HG02970 (cell line): ENCODE measurements around the gene IL22.
"Not testable (repeated sequence)": the region's sequence is repeated elsewhere in the genome, so short reads cannot be mapped to it uniquely, and the experiment has no call there.

Experiments
- ATAC-seq: cut with Tn5 transposase; IDR thresholded peaks from one replicate; pipeline ENCODE4 v1.9.1; 2021; ENCODE audit warnings: mild to moderate bottlenecking, moderate library complexity, moderate number of reproducible peaks; ENCODE audit not compliant: unreplicated experiment, low FRiP score

The IL22 gene

DNA sequence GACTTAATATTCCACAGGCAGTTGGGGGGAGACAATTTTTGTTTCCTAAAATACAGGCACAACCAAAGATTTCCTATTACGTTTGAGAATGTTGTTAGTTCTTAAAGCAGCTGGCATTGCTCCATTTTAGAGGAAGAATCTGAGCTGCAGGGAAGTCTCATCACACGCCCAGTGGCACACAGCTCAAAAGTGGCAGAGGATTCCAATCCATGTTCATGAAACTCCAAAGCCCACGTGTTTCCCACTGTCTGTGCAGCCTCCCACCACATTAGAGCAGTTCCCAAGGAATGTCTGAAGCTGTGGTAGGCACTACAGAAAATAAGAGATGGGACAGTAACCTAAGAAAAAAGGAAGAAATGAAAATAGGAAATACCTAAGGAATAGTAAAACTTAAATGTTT, 21.7 kb downstream of the IL22 start:
- ATAC-seq: no peak

DNA sequence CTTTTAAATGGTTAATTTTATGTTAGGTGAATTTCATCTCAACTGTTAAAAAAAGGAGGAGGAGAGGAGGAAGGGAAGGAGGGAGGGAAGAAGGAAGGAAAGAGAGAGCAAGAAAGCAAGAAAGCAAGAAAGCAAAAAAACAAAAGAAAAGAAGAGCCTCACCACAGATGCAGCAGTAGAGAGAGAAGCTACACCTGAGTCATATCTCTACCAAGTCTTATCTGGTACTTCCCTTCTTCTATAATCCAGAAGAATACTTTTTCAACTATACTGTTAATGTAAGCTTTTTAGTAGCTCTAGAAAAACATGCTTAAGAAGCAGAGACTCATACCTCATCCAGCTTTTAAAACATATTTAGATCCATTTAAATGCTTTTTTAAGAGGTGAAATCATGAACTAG, 22.2 kb downstream of the IL22 start:
- no peak for ATAC-seq

DNA sequence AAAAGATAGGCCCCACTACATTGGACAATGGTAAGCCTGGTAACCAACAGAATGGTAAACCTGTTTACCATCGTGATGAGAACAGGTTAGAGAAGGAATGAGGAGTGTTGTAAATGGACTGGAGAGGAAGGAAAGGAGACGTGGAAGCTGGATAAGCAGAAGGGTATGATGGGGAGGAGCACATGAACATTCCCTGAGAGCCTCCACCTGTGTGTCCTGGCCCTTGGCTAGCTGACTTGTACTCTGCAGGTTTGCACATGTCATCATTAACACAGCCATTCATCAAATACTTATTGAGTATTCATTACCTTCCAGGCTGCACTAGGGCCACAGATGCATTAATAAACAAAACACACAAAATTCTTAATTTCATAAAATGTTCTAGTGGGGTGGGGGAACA, 23.4 kb downstream of the IL22 start:
- ATAC-seq: no peak

DNA sequence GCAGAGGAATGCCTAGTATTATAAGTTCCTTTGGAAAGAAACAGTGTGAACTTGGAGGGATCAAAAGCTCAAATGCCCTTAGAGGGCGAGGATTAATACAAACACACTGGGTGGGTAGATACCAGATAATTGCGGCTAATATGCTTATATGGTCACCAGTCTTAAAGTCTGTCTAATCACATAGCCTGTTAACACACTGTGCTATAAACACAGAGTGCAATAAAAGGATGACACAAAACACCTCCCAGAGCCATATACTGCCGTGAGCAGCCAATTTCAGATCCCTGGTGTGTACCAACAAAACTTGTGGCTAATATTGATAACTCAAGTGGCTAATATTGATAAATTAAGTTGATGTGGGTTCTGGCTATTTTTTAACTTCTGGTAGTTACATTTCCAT, 26.0 kb downstream of the IL22 start:
- no peak for ATAC-seq

DNA sequence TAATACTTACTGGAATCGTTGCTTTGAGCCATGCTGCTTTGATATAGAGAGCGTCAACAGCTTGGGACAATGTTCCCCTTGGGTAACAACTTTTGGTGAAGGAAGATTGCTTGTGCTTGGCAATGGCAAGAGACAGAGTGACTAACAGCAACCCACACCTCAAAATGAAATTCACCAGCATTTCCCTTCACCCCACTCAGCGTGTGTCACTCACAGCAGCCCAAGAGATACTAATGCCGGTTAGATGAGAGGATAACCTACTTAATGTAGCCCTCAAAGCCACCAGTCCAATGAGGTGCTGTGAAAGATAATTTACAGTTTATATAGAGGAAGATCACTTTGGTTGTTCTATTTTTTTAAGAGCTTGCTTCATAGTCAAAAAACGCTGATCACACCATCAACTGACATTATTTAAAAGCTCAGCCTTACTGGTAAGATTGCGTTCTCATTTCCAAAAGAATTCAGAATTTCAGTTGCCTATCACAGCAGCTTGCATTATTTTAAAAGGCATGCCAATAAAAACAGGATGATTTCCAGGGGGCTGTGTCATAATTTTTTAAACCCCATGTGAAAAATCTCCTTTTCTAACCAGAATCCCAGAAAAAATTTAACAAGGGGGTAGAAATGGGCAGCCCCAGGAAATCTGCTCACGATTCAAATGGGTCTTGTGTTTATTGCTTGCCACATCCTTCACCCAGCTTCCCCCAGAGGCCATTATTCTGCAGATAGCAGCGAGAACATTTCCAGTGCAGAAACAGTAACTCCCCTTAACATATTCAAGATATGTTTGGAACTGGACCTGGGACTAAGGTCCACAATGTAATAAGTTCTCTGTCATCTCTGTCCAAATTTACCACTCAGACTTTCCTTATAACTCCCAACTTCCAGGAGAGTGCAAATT, 27.6 kb downstream of the IL22 start, which contains the start of gene IL26:
IL26 (minus strand) TSS at position 235 of the 901 bp plus-strand sequence; CDS start at position 181, 54 bp downstream.
- no peak for ATAC-seq

DNA sequence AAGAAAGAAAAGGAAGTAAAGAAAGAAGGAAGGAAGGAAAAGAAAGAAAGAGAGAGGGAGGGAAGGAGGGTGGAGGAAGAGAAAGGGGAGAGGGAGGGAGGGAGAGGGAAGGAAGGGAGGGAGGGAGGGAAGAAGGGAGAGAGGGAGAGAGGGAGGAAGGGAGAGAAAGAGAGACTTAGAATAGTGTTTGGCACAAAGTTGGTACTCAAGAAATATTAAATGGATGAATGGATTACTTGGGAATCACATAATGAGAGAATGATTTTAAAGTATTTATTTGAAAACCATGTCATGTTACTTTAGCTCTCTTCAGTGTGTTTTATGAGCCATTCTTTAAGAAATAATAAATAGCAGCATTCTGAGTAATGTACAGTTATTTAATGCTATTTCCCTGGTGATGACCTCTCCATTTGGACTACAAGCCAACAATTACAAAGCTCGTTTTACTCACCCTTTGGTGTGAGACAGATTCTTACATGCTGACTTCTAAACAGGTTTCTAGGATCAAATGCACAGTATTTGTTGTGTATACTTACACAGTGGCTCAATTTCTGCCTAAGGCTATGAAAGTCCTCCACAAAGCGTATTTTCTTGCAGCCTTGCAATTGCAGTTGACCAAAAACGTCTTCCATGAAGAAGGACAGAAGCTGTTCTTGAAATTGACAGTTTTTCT, 28.7 kb downstream of the IL22 start:
- no peak for ATAC-seq

DNA sequence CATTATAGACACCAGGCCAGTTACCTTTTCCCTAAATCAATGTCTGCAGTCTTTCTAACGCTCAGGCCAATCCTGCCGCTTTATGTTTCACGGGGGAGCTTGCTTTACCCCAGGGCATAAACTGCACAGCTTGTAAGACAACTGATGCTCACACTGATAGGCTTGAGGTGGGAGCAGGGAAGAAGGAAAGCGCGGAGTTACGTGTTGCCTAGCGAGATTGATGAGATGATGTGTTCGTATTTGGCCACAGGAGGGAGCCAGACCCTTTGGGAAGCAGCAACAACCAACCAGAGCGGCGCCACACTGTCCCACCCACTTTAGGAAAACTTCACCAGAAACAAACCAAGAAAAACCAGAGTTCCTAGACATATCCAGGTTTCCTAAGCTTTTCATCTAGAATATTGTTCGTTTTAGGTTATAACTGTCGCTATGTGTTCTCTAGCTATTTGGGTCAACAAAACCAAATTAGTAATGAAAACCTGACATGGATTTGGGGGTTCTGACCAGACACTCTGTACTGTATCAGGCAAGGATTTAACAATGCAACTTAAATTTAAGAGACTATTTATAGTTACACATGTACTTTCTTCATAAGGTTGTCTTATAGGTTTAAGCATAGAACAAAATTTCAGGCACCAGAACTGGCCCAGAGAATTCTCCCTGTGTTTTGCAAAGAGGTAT, 30.2 kb downstream of the IL22 start:
- peak; percentile 76 for ATAC-seq

DNA sequence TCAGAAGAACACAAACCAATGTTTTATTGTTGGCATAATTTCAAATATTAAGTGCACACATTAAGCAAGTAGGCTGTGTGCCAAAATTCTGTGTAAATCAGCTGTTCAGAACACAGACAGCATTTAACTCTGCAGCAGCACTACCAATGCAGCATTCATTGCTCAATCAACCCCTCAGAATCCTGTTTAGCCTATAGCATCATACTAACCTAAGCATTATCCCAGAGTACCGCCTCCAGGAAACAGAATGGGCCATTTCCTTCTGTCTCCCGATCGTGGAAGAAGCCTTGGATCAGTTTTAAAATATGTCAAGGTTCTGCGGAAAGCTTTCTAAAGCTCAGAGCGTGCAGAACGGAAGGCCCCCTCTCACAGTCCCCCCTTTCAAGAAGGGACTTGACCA, 31.1 kb downstream of the IL22 start:
- no peak for ATAC-seq

DNA sequence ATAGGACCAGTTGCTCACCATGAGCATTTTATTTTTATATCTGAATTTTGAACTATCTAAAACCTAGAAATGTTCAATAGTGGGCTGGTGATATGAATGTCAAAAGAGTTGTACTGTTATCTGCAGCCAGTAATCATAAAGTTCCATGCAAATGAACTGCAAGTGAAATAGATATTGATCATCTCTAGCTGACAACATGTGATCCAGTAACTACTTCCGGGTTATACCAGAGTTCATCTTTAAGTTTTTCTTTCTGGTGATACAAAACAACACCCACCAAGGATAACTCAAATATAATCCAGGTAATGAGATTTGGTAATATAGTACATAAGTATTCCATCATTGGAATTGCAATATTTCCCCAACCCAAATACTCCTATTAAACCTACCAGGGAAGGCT, 31.9 kb downstream of the IL22 start:
- ATAC-seq: no peak

DNA sequence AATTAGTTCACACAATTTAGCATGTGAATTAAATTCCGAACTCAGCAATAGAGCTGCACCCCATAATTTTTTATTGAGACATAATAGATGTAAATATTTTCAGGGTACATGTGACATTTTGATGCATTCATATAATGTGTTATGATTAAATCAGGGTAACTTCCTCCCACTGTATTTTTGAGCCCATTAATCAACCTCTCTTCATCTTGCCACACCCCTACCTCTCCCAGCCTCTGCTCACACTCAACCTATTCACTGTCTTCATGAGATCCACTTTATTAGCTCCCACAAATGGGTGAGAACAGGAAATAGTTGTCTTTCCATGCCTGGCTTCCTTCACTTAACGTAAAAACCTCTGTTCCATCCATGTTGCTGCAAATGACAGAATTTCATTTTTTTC, 42.5 kb downstream of the IL22 start:
- ATAC-seq: no peak

DNA sequence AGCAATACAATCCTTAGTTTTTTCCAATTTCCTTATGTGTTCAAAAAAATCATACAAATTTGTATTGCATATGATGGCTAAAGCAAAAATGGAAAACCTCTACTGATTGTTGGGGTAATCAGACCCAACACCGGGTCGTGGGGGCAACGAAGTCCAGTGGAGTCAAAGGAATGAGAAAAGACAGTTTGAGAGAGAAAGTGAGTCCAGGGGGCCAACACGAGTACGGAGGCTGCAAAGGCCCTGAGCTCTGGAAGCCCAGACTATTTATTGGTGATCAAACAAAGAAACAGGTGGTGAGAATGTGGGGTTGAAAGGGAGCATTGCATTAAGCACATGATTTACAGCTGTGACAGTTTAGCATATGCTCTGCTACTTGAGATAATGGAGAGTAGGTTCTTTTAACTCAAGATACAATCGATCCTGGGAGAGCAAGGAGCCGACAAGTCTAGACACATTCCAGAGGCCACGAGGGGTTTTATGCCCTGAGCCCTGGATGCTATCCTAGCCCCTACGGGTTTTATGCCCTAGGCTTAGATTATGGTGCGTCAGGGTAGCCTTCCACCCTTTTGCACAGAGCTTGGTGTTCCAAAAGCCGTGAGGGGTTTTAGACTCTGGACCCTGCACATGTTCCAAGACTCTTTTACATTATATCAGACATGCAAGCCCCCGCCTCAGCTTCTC, 44.2 kb downstream of the IL22 start:
- ATAC-seq: not testable (repeated sequence)

DNA sequence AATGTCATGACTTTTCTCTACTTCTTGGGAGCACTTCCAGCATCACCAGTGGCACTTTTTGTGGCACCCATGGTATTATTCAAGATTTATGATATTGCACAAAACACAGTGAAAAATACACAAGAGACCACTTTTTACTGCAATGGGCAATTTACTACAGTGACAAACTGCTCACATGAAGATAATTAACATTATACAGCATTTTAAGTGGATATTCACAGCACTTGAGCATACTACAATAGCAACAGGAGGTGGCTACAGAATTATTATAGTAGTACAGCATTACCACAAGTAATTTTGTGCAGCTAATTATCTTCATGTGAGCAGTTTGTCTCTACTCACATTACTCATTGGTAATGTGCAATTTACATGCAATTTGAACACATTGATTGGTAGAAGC, 46.1 kb downstream of the IL22 start:
- ATAC-seq: no peak

DNA sequence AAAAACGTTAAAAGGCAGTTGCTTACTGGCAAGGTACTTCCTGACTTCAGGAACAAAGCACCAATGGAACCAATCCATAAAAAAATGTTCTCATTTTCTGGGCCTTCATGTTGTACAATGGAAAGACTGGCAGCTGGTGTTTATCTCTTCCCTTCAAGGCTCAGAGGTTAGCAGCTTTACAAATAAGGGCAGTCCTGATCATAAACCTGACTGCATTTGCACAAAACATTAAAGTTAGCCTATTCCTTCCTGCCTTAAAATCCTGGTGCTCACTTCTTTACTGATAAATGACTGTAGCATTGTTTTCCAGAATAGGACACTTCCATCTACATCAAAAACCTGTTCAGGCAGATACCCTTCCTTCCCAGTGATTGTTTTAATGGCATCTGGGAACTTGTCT, 47.0 kb downstream of the IL22 start:
- ATAC-seq: no peak

DNA sequence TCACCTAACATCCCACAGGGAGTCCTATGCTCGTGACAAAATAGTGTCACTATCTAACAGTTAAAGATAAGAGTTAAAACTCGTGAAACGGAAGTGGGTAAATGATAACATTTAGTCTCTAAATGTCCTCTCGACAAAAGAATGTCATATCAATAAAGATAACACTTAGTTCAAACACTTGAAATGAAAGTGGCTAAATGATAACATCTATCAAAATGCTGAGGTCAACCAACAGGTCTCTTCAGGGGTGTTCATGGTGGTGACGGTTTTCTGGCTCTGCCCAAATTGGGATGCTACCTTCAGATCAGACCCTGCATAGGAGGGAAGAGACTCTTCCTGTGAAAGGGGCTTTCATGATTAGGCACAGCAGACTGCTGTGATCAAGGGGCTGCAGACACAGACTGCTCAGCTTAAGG, 49.9 kb downstream of the IL22 start:
- ATAC-seq: no peak

DNA sequence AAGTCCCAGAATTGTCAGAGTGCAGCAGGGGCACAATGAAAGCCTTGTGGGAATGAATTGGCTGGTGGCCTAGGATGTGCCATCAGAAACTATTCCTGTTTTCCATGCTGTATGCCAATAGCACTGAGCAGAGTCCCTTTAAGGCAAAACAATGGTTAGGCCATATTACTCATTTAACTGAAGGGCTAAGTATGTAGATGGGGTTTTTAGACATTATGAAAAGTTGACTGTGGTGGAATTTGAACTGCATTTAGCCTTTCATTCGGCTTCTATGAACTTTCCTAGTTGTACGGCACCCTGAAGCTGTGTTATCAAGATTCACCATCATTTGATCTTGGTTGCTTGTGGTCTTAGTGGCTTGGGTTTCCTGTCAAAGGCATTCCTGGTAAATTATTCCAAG, 52.5 kb downstream of the IL22 start:
- ATAC-seq: no peak

DNA sequence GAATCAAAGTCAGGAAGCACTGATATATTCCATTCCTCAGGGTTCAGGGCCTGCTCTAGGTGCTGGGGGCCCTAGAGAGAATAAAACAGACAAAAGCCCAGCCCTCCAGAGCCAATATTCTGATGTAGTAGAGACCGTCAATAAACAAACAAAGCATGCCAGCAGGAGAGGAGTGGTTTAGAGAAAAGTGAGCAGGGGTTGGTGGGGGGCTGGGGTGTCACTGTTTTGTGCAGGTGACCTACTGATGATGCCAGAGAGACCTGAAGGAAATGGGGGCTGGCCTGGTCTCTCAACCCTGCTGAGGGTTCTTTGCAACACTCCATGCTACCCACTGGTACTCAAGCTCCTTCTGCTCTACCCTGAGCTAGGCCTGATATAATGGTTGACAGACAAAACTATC, 54.3 kb downstream of the IL22 start:
- no peak for ATAC-seq

DNA sequence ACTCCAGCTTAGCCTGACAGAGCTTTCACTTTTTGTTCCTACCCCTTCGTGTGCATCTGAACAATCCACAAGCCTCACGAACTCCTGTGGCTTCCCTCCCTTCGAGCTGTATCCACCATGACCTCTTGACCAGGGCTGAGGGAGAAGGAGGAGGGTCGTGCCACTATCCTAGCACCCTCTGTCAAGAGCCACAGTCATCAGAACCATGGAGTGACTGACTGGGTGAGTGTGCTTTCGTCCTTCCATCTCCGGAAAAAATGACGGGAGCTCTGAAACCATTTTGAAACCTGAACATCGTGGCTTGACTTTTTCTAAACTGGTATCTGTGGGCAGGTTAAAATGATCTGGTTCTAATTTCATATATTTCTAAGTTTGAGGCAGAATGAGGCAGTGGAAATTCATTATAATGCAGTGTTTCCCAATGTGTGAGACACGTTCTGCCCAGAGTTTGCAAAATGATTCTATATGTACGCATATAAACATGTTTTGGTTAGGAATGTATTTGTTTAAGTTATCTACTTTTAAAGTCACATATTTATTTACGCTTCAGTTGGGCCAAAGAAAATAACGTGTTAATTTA, 54.8 kb downstream of the IL22 start:
- ATAC-seq: no peak
